Esophagus muscularis mucosa (tissue), 3 donors: ENCODE results near the gene DNAJC3.
"Not testable (repeated sequence)": the region's sequence is repeated elsewhere in the genome, so short reads cannot be mapped to it uniquely, and the experiment has no call there.

ENCODE experiments used
- POLR2AphosphoS5 ChIP-seq, 2 donors: sonication (generic); formaldehyde crosslinking; IDR thresholded peaks; one replicate each; pipeline ENCODE4 v1.6.1; 2017; ENCODE audit warnings: antibody characterized with exemption in 2 of 2
- TF ChIP-seq, protein P1 (sequence below), 3 experiments: fragments of 200-600 bp in 2 of 3; fragments of 450-650 bp in 1 of 3; sonication (generic) in 2 of 3; IDR thresholded peaks; one replicate each; pipeline ENCODE4 v1.5.1; 2017 to 2019; ENCODE audit warnings: antibody characterized with exemption in 3 of 3, mild to moderate bottlenecking in 2 of 3, moderate library complexity in 1 of 3

DNA sequence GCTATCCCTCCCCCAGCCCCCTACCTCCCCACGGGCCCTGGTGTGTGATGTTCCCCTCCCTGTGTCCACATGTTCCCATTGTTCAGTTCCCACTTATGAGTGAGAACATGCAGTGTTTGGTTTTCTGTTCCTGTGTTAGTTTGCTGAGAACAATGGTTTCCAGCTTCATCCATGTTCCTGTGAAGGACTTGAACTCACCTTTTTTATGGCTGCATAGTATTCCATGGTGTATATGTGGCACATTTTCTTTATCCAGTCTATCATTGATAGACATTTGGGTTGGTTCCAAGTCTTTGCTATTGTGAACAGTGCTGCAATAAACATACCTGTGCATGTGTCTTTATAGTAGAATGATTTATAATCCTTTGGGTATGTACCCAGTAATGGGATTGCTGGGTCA is 105.0 kb downstream of the DNAJC3 start:
- not testable (repeated sequence) for TF ChIP-seq POLR2AphosphoS5 (IDR thresholded peaks at IDR 0.05)
- TF ChIP-seq, protein P1, sequence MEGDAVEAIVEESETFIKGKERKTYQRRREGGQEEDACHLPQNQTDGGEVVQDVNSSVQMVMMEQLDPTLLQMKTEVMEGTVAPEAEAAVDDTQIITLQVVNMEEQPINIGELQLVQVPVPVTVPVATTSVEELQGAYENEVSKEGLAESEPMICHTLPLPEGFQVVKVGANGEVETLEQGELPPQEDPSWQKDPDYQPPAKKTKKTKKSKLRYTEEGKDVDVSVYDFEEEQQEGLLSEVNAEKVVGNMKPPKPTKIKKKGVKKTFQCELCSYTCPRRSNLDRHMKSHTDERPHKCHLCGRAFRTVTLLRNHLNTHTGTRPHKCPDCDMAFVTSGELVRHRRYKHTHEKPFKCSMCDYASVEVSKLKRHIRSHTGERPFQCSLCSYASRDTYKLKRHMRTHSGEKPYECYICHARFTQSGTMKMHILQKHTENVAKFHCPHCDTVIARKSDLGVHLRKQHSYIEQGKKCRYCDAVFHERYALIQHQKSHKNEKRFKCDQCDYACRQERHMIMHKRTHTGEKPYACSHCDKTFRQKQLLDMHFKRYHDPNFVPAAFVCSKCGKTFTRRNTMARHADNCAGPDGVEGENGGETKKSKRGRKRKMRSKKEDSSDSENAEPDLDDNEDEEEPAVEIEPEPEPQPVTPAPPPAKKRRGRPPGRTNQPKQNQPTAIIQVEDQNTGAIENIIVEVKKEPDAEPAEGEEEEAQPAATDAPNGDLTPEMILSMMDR (IDR thresholded peaks at IDR 0.05), result not testable (repeated sequence)
